Neural cell (in vitro differentiated cells): Measurements from ENCODE around the gene CST11. TPM values are rescaled to one million over a fixed set of nuclear protein-coding genes. Genes with fewer than 3 reads are reported as not detected.

Source experiments
- H2AFZ ChIP-seq: fragments of 200-600, 300-800 bp; sonication (generic), shearing (Covaris generic); 2 replicates; pipeline ENCODE4 v1.6.0; 2014; ENCODE audit warnings: low read depth, mild to moderate bottlenecking, antibody characterized with exemption, low read length, moderate library complexity
- H3F3A ChIP-seq: fragments of 200-600 bp; shearing (Covaris generic); 2 replicates; pipeline ENCODE4 v1.6.1; 2016; ENCODE audit warnings: mild to moderate bottlenecking, moderate library complexity, mixed read lengths, antibody characterized with exemption, low read length; ENCODE audit not compliant: insufficient read depth, poor library complexity, severe bottlenecking
- H3K27ac ChIP-seq: fragments of 200-600, 300-800 bp; sonication (generic), shearing (Covaris generic); 2 replicates; pipeline ENCODE4 v1.5.1; 2014; ENCODE audit warnings: mild to moderate bottlenecking, low read length, moderate library complexity
- H3K27me3 ChIP-seq: fragments of 300-800, 200-600 bp; sonication (generic), shearing (Covaris generic); 2 replicates; pipeline ENCODE4 v1.6.0; 2014; ENCODE audit warnings: mild to moderate bottlenecking, low read depth, low read length, moderate library complexity; ENCODE audit not compliant: insufficient read depth
- H3K36me3 ChIP-seq: fragments of 300-800, 200-600 bp; sonication (generic), shearing (Covaris generic); 2 replicates; pipeline ENCODE4 v1.5.1; 2014; ENCODE audit warnings: mild to moderate bottlenecking, antibody characterized with exemption, low read length, moderate library complexity; ENCODE audit not compliant: insufficient read depth
- H3K4me2 ChIP-seq: fragments of 300-800, 200-600 bp; sonication (generic), shearing (Covaris generic); 2 replicates; pipeline ENCODE4 v1.6.0; 2014; ENCODE audit warnings: mild to moderate bottlenecking, low read length
- H3K4me3 ChIP-seq: fragments of 300-800, 200-600 bp; sonication (generic), shearing (Covaris generic); 2 replicates; pipeline ENCODE4 v1.5.1; 2014; ENCODE audit warnings: mild to moderate bottlenecking, low read length, moderate library complexity
- H3K79me2 ChIP-seq: fragments of 200-600 bp; shearing (Covaris generic); replicated peaks from 2 replicates; pipeline ENCODE4 v1.6.0; 2014; ENCODE audit warnings: mild to moderate bottlenecking, low read length, moderate library complexity; ENCODE audit not compliant: insufficient read depth
- H3K9ac ChIP-seq: fragments of 300-800, 200-600 bp; sonication (generic), shearing (Covaris generic); 2 replicates; pipeline ENCODE4 v1.6.1; 2016; ENCODE audit warnings: mild to moderate bottlenecking, low read length, mixed read lengths
- H3K9me2 ChIP-seq: fragments of 200-600 bp; shearing (Covaris generic); 2 replicates; pipeline ENCODE4 v1.6.1; 2016; ENCODE audit warnings: mild to moderate bottlenecking, low read length, mixed read lengths; ENCODE audit not compliant: insufficient read depth
- H3K9me3 ChIP-seq: fragments of 200-600, 300-800 bp; sonication (generic), shearing (Covaris generic); 2 replicates; pipeline ENCODE4 v1.6.1; 2016; ENCODE audit warnings: mild to moderate bottlenecking, mixed run types, low read length, moderate library complexity, mixed read lengths
- H4K20me1 ChIP-seq: fragments of 200-600 bp; shearing (Covaris generic); 2 replicates; pipeline ENCODE4 v1.6.1; 2016; ENCODE audit warnings: mild to moderate bottlenecking, mixed run types; ENCODE audit not compliant: insufficient read depth
- CTCF ChIP-seq: fragments of 450-650 bp; IDR thresholded peaks from 2 replicates; pipeline ENCODE4 v1.5.1; 2014; ENCODE audit warnings: antibody characterized with exemption, mild to moderate bottlenecking, moderate library complexity; ENCODE audit not compliant: poor library complexity, severe bottlenecking
- EP300 ChIP-seq: fragments of 450-650 bp; conservative IDR thresholded peaks from 2 replicates; pipeline ENCODE4 v1.6.1; 2014; ENCODE audit warnings: antibody characterized with exemption, mild to moderate bottlenecking, moderate library complexity; ENCODE audit not compliant: poor library complexity, severe bottlenecking
- EZH2 ChIP-seq: fragments of 200-600, 300-800 bp; shearing (Covaris generic), sonication (generic); IDR thresholded peaks from 2 replicates; pipeline ENCODE4 v1.6.1; 2014; ENCODE audit warnings: antibody characterized with exemption, low read length, borderline replicate concordance, mild to moderate bottlenecking; ENCODE audit not compliant: insufficient read depth, poor library complexity, severe bottlenecking
- MXI1 ChIP-seq: fragments of 450-650 bp; conservative IDR thresholded peaks from 2 replicates; pipeline ENCODE4 v1.6.1; 2014; ENCODE audit warnings: antibody characterized with exemption, mild to moderate bottlenecking; ENCODE audit not compliant: poor library complexity, severe bottlenecking
- POLR2AphosphoS5 ChIP-seq: IDR thresholded peaks from 2 replicates; pipeline ENCODE4 v1.6.1; 2012
- RAD21 ChIP-seq: fragments of 450-650 bp; conservative IDR thresholded peaks from 2 replicates; pipeline ENCODE4 v1.6.1; 2014; ENCODE audit warnings: antibody characterized with exemption, mild to moderate bottlenecking, moderate library complexity
- REST ChIP-seq: IDR thresholded peaks from 2 replicates; pipeline ENCODE4 v1.6.1; 2012; ENCODE audit warnings: borderline replicate concordance
- SMC3 ChIP-seq: fragments of 450-650 bp; conservative IDR thresholded peaks from 2 replicates; pipeline ENCODE4 v1.6.1; 2014; ENCODE audit warnings: antibody characterized with exemption, mild to moderate bottlenecking, moderate library complexity; ENCODE audit not compliant: poor library complexity
- TAF1 ChIP-seq: IDR thresholded peaks from 2 replicates; pipeline ENCODE4 v1.6.1; 2012; ENCODE audit warnings: low read depth
- polyA plus RNA-seq: library from polyadenylated mRNA; depleted of rRNA; stranded (reverse); fragments of >200 nt; gene quantifications from 2 replicates; pipeline ENCODE4 v1.2.3, GENCODE V29; 2014

Gene CST11
- polyA plus RNA-seq, 1 donor from 2014 or later: not detected

- Histone ChIP-seq H3K9me3 (no peaks in the 10 kb centered on the region), H3K9me2 (no peaks in the 10 kb centered on the region), H3K4me3 (no peak overlapping the region), H3K9ac (no peak overlapping the region), H3K27ac (no peak overlapping the region), H3K27me3 (no peaks in the 10 kb centered on the region), H3K36me3 (no peaks in the 10 kb centered on the region), H2AFZ (no peak overlapping the region), H3K79me2 (no peaks in the 10 kb centered on the region), H3K4me2 (no peak overlapping the region), H4K20me1 (no peaks in the 10 kb centered on the region), H3F3A (no peaks in the 10 kb centered on the region)
- TF ChIP-seq MXI1 (no peak), CTCF (no peak), EZH2 (no peak), RAD21 (no peak), POLR2AphosphoS5 (no peak), TAF1 (no peak), REST (no peak), EP300 (no peak), SMC3 (no peak)
These were observed 31.4 kb upstream of the CST11 start for GRCh38 chr20:23484081-23484480.

GRCh38 chr20:23482138-23482537 lies 29.5 kb upstream of the CST11 start:
- H3K9me3 ChIP-seq: no peaks in the 10 kb centered on the region
- H3K27me3 ChIP-seq: no peaks in the 10 kb centered on the region
- H2AFZ ChIP-seq: no peak overlapping the region
- H3F3A ChIP-seq: no peaks in the 10 kb centered on the region
- no peak overlapping the region for H3K4me2 ChIP-seq
- H3K27ac ChIP-seq: no peak overlapping the region
- no peaks in the 10 kb centered on the region for H3K36me3 ChIP-seq
- H3K9ac ChIP-seq: no peak overlapping the region
- H4K20me1 ChIP-seq: no peaks in the 10 kb centered on the region
- no peaks in the 10 kb centered on the region for H3K9me2 ChIP-seq
- H3K79me2 ChIP-seq: no peaks in the 10 kb centered on the region
- TF ChIP-seq TAF1: no peak
- no peak for TF ChIP-seq MXI1
- H3K4me3 ChIP-seq: no peak overlapping the region

GRCh38 chr20:23479043-23479442 lies 26.4 kb upstream of the CST11 start:
- H3F3A ChIP-seq: no peaks in the 10 kb centered on the region
- H3K9me3 ChIP-seq: no peaks in the 10 kb centered on the region
- H3K9me2 ChIP-seq: no peaks in the 10 kb centered on the region
- no peak overlapping the region for H2AFZ ChIP-seq
- H3K36me3 ChIP-seq: no peaks in the 10 kb centered on the region
- H3K27ac ChIP-seq: no peak overlapping the region
- H3K9ac ChIP-seq: no peak overlapping the region
- no peaks in the 10 kb centered on the region for H3K79me2 ChIP-seq
- no peak overlapping the region for H3K4me2 ChIP-seq
- no peak overlapping the region for H3K4me3 ChIP-seq
- H3K27me3 ChIP-seq: no peaks in the 10 kb centered on the region
- H4K20me1 ChIP-seq: no peaks in the 10 kb centered on the region
- no peak for TF ChIP-seq POLR2AphosphoS5
- TF ChIP-seq CTCF: no peak
- no peak for TF ChIP-seq RAD21
- TF ChIP-seq EZH2: no peak
- TF ChIP-seq EP300: no peak
- no peak for TF ChIP-seq MXI1
- no peak for TF ChIP-seq SMC3
- TF ChIP-seq REST: no peak
- TF ChIP-seq TAF1: no peak
